Uterus (tissue), 4 donors: Measurements from ENCODE around the gene RBM38. TPM values are rescaled to one million over a fixed set of nuclear protein-coding genes. Genes with fewer than 3 reads are reported as not detected.

ENCODE experiments used
- DNase-seq, 2 donors: peaks; one replicate each; pipeline ENCODE4 v3.0.0-alpha.2; 2019 to 2020
- H3K27ac ChIP-seq, 2 donors: fragments of 200-600 bp; sonication (generic); 1 replicate in 1 of 2; 2 replicates in 1 of 2; pipeline ENCODE4 v1.5.1; 2016 to 2018
- H3K27me3 ChIP-seq, 2 donors: fragments of 200-600 bp; sonication (generic); one replicate each; pipeline ENCODE4 v1.5.1; 2018 to 2019; ENCODE audit warnings: control low read depth in 1 of 2
- H3K36me3 ChIP-seq, 2 donors: fragments of 200-600 bp; sonication (generic); one replicate each; pipeline ENCODE4 v1.5.1; 2019; ENCODE audit warnings: control low read depth in 1 of 2
- H3K4me1 ChIP-seq, 2 donors: fragments of 200-600 bp; sonication (generic); one replicate each; pipeline ENCODE4 v1.5.1; 2018 to 2019; ENCODE audit warnings: control low read depth in 1 of 2
- H3K4me3 ChIP-seq, 2 donors: fragments of 200-600 bp; sonication (generic); 1 replicate in 1 of 2; 2 replicates in 1 of 2; pipeline ENCODE4 v1.5.1; 2018 to 2019; ENCODE audit warnings: mild to moderate bottlenecking in 1 of 2
- H3K9me3 ChIP-seq, 2 donors: fragments of 200-600 bp; sonication (generic); one replicate each; pipeline ENCODE4 v1.5.1; 2019; ENCODE audit warnings: control low read depth in 1 of 2
- CTCF ChIP-seq, 4 experiments: fragments of 200-600 bp in 2 of 4; fragments of 450-650 bp in 2 of 4; sonication (generic) in 2 of 4; IDR thresholded peaks; one replicate each; pipeline ENCODE4 v1.5.1; 2016 to 2019; ENCODE audit warnings: antibody characterized with exemption in 4 of 4, mild to moderate bottlenecking in 2 of 4, moderate library complexity in 1 of 4
- POLR2A ChIP-seq, 2 donors: fragments of 450-650 bp; IDR thresholded peaks; one replicate each; pipeline ENCODE4 v1.6.1; 2016; ENCODE audit warnings: antibody characterized with exemption in 2 of 2, mild to moderate bottlenecking in 1 of 2, moderate library complexity in 1 of 2
- intact Hi-C: fragments of 100-400 bp; cut with DNase I; formaldehyde crosslinking; loops from one replicate; pipeline ENCODE4 v1.15.1; 2023; ENCODE audit warnings: low total_unique reads
- total RNA-seq, 4 donors: library from RNA; depleted of rRNA in 3 of 4; stranded (reverse); fragments of >200 nt in 3 of 4; gene quantifications; one replicate each; pipeline versions ENCODE4 v1.1.0 to v1.2.4, GENCODE V29; 2014 to 2023
- donor health status: DM: yes; HTN: yes; CAD: no.

The RBM38 gene
- total RNA-seq, 4 donors from 2014 or later, result 1.2 to 48.6 (median 8.8) TPM

- Histone ChIP-seq H3K4me3 (no peak overlapping the region), H3K9me3 (no peaks in the 10 kb centered on the region), H3K27ac (no peak overlapping the region), H3K27me3 (no peaks in the 10 kb centered on the region), H3K36me3 (no peaks in the 10 kb centered on the region), H3K4me1 (no peaks in the 10 kb centered on the region)
- intact Hi-C loops, result no loop called here
- TF ChIP-seq POLR2A (IDR thresholded peaks at IDR 0.05), result no peak
- TF ChIP-seq CTCF (IDR thresholded peaks at IDR 0.05), result no peak
- peak in 1 of 2 donors; percentile 14 for DNase-seq
These were observed 3.2 kb upstream of the RBM38 start for GRCh38 chr20:57387945-57388371.

GRCh38 chr20:57388953-57389694 lies 2.1 kb upstream of the RBM38 start:
- Histone ChIP-seq H3K27ac (peak overlapping the region; percentile 55 to 75), H3K27me3 (no peaks in the 10 kb centered on the region), H3K9me3 (no peaks in the 10 kb centered on the region), H3K4me1 (no peaks in the 10 kb centered on the region), H3K36me3 (no peaks in the 10 kb centered on the region), H3K4me3 (peak overlapping the region; percentile 7 to 25)
- peak; percentile 75 to 76 for DNase-seq
- intact Hi-C loops, result no loop called here
- TF ChIP-seq CTCF (IDR thresholded peaks at IDR 0.05), result peak in 3 of 4 experiments; percentile 9 to 35 (median 32)
- TF ChIP-seq POLR2A (IDR thresholded peaks at IDR 0.05), result peak in 1 of 2 donors; percentile 49

- TF ChIP-seq POLR2A (IDR thresholded peaks at IDR 0.05), result no peak
- TF ChIP-seq CTCF (IDR thresholded peaks at IDR 0.05), result no peak
- peak overlapping the region; percentile 7 to 25 for H3K4me3 ChIP-seq
- H3K27ac ChIP-seq, result peak overlapping the region; percentile 55 to 75
- H3K36me3 ChIP-seq, result no peaks in the 10 kb centered on the region
- intact Hi-C loops, result no loop called here
- H3K4me1 ChIP-seq, result peaks cover 0 to 8% of the 10 kb centered on the region in 2 donors
- no peaks in the 10 kb centered on the region for H3K9me3 ChIP-seq
- DNase-seq, result peak in 1 of 2 donors; percentile 23
- no peaks in the 10 kb centered on the region for H3K27me3 ChIP-seq
These were observed 1.2 kb upstream of the RBM38 start for GRCh38 chr20:57389695-57390603.

GRCh38 chr20:57391439-57392301 lies 474 bp downstream of the RBM38 start:
- H3K4me3 ChIP-seq, result peak overlapping the region; percentile 56 to 70
- no peaks in the 10 kb centered on the region for H3K36me3 ChIP-seq
- peaks cover 0 to 11% of the 10 kb centered on the region in 2 donors for H3K4me1 ChIP-seq
- peak overlapping the region; percentile 78 to 83 for H3K27ac ChIP-seq
- no peak for DNase-seq
- no peaks in the 10 kb centered on the region for H3K27me3 ChIP-seq
- no peaks in the 10 kb centered on the region for H3K9me3 ChIP-seq
- no peak for TF ChIP-seq CTCF (IDR thresholded peaks at IDR 0.05)
- no peak for TF ChIP-seq POLR2A (IDR thresholded peaks at IDR 0.05)
- intact Hi-C loops, result no loop called here
